GM13976 (cell line): ENCODE measurements around the gene MESD.

Experiments
- DNase-seq: peaks from one replicate; pipeline ENCODE4 v3.0.0; 2012; ENCODE audit warnings: low spot score
- in situ Hi-C: fragments of 300-500 bp; cut with MboI; formaldehyde crosslinking; loops from one replicate; pipeline ENCODE4 v1.12.0; 2022; ENCODE audit warnings: low sequenced_read_pairs, mixed read lengths, inconsistent platforms; ENCODE audit not compliant: unreplicated experiment
- TF ChIP-seq, protein P1 (sequence below): IDR thresholded peaks from 2 replicates; pipeline ENCODE4 v1.5.1; 2012; ENCODE audit warnings: borderline replicate concordance, mild to moderate bottlenecking; ENCODE audit not compliant: insufficient read depth; ENCODE audit errors: extremely low read depth, missing control alignments, control extremely low read depth

Gene MESD

GRCh38 chr15:80992006-80992405, 2.4 kb upstream of the MESD start:
- in situ Hi-C loops: loop anchor here (25.0 kb wide), 1 partner anchor 270 kb away; no protein-coding TSS in a partner anchor
- DNase-seq: no peak
- TF ChIP-seq, protein P1, sequence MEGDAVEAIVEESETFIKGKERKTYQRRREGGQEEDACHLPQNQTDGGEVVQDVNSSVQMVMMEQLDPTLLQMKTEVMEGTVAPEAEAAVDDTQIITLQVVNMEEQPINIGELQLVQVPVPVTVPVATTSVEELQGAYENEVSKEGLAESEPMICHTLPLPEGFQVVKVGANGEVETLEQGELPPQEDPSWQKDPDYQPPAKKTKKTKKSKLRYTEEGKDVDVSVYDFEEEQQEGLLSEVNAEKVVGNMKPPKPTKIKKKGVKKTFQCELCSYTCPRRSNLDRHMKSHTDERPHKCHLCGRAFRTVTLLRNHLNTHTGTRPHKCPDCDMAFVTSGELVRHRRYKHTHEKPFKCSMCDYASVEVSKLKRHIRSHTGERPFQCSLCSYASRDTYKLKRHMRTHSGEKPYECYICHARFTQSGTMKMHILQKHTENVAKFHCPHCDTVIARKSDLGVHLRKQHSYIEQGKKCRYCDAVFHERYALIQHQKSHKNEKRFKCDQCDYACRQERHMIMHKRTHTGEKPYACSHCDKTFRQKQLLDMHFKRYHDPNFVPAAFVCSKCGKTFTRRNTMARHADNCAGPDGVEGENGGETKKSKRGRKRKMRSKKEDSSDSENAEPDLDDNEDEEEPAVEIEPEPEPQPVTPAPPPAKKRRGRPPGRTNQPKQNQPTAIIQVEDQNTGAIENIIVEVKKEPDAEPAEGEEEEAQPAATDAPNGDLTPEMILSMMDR: no peak

DNA sequence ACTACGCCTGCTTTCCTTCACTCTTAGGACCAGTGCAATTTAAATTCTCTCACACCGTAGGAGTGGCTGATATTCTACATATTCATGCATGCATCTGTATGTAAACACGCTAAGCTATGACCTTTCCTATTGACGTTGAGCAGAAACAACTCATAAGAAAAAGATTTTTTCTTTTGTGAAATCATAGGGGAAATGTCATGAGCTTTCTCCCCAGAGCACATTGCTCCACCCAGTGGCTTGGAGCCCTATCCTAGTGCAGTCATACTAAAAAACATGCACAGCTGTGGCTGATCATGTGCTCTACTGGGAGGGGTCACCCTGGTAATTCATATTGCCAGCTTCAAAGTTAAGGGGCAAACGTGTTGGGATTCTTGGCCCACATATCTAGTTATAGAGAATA, 1.8 kb upstream of the MESD start:
- TF ChIP-seq, protein P1: no peak
- in situ Hi-C loops: loop anchor here (25.0 kb wide), 1 partner anchor 271 kb away; no protein-coding TSS in a partner anchor
- DNase-seq: no peak

GRCh38 chr15:80990955-80991354, 1.3 kb upstream of the MESD start:
- in situ Hi-C loops: loop anchor here (25.0 kb wide), 1 partner anchor 271 kb away; no protein-coding TSS in a partner anchor
- no peak for DNase-seq

DNA sequence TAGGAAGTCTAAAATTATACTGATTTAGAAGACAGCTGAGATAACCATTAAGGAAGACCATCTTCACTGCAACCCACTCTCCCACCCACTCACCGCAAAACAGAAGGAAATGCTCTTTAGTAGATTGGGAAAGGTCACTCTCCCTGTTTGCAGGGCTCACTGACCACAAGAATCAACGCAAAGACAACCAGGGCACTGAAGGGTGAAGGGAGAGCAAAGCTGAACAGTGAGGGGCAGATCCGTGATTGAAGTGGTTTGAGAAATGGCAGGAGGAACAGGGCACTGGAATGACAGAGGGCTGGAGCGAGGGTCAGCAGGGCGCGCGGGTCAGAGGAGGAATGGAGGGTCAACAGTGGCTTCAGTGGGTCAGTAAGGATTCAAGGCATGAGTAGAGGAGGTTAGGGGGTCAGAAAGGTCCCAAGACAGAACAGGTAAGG, 520 bp downstream of the MESD start:
- DNase-seq: no peak
- TF ChIP-seq, protein P1: no peak
- in situ Hi-C loops: loop anchor here (25.0 kb wide), 1 partner anchor 273 kb away; no protein-coding TSS in a partner anchor

More at GRCh38 chr15:80990955-80991354, 1.3 kb upstream of the MESD start:
- TF ChIP-seq, protein P1: no peak

- in situ Hi-C loops: loop anchor here (25.0 kb wide), 1 partner anchor 274 kb away; no protein-coding TSS in a partner anchor
- no peak for DNase-seq
- TF ChIP-seq, protein P1: no peak
Measured at GRCh38 chr15:80988148-80988796, 1.3 kb downstream of the MESD start.

- in situ Hi-C loops: loop anchor here (25.0 kb wide), 1 partner anchor 276 kb away; no protein-coding TSS in a partner anchor
- DNase-seq: no peak
Measured at GRCh38 chr15:80986487-80986886, 3.1 kb downstream of the MESD start.

More at GRCh38 chr15:80986487-80986886, 3.1 kb downstream of the MESD start:
- TF ChIP-seq, protein P1: no peak
